Loucy (cell line): ENCODE data around the gene EIF3F.

ENCODE experiments used
- H2AFZ ChIP-seq: fragments of 200-600 bp; sonication (generic); 2 replicates; pipeline ENCODE4 v1.6.0; 2016; ENCODE audit warnings: antibody characterized with exemption, mild to moderate bottlenecking, low read length, moderate library complexity
- H3F3A ChIP-seq: fragments of 200-600 bp; 2 replicates; pipeline ENCODE4 v1.6.0; 2016; ENCODE audit warnings: antibody characterized with exemption, low read depth, mild to moderate bottlenecking
- H3K27me3 ChIP-seq: fragments of 200-600 bp; sonication (generic); 2 replicates; pipeline ENCODE4 v1.6.1; 2014; ENCODE audit warnings: low read length, mild to moderate bottlenecking; ENCODE audit not compliant: insufficient read depth, poor library complexity, severe bottlenecking
- H3K36me3 ChIP-seq: fragments of 200-600 bp; sonication (generic); 2 replicates; pipeline ENCODE4 v1.6.1; 2016; ENCODE audit warnings: low read length; ENCODE audit not compliant: insufficient read depth
- H3K4me1 ChIP-seq: fragments of 200-600 bp; sonication (generic); 2 replicates; pipeline ENCODE4 v1.5.1; 2014; ENCODE audit warnings: low read length, mild to moderate bottlenecking; ENCODE audit not compliant: insufficient read depth, poor library complexity, severe bottlenecking
- H3K4me2 ChIP-seq: fragments of 200-600 bp; sonication (generic); 2 replicates; pipeline ENCODE4 v1.6.0; 2014; ENCODE audit warnings: antibody characterized with exemption, low read length, low read depth, mild to moderate bottlenecking; ENCODE audit not compliant: poor library complexity, severe bottlenecking
- H3K4me3 ChIP-seq: fragments of 200-600 bp; sonication (generic); 2 replicates; pipeline ENCODE4 v1.5.1; 2014; ENCODE audit warnings: low read length, mild to moderate bottlenecking, mixed read lengths; ENCODE audit not compliant: poor library complexity, severe bottlenecking
- H3K79me2 ChIP-seq: fragments of 200-600 bp; sonication (generic); 2 replicates; pipeline ENCODE4 v1.6.1; 2014; ENCODE audit warnings: low read length; ENCODE audit not compliant: insufficient read depth
- H3K9ac ChIP-seq: fragments of 200-600 bp; sonication (generic); 2 replicates; pipeline ENCODE4 v1.6.0; 2014; ENCODE audit warnings: mild to moderate bottlenecking, low read depth, low read length, moderate library complexity; ENCODE audit not compliant: poor library complexity, severe bottlenecking
- H3K9me2 ChIP-seq: fragments of 200-600 bp; sonication (generic); replicated peaks from 2 replicates; pipeline ENCODE4 v1.6.1; 2016; ENCODE audit warnings: low read depth, low read length, mixed read lengths
- H3K9me3 ChIP-seq: fragments of 200-600 bp; sonication (generic); 2 replicates; pipeline ENCODE4 v1.6.1; 2014; ENCODE audit warnings: mild to moderate bottlenecking, antibody characterized with exemption, low read length, low read depth; ENCODE audit not compliant: insufficient read depth
- H4K20me1 ChIP-seq: fragments of 200-600 bp; sonication (generic); 2 replicates; pipeline ENCODE4 v1.6.0; 2014; ENCODE audit warnings: antibody characterized with exemption, low read length, mild to moderate bottlenecking; ENCODE audit not compliant: insufficient read depth, poor library complexity, severe bottlenecking
- CTCF ChIP-seq: fragments of 200-600 bp; sonication (generic); conservative IDR thresholded peaks from 2 replicates; pipeline ENCODE4 v1.5.1; 2014; ENCODE audit warnings: mild to moderate bottlenecking, antibody characterized with exemption, low read length
- EZH2phosphoT487 ChIP-seq: fragments of 200-600 bp; IDR thresholded peaks from 2 replicates; pipeline ENCODE4 v1.6.1; 2018; ENCODE audit warnings: antibody characterized with exemption, mild to moderate bottlenecking, moderate library complexity, borderline replicate concordance

Gene EIF3F

GRCh38 chr11:8002676-8003075 lies 15.5 kb downstream of the EIF3F start:
- no peaks in the 10 kb centered on the region for H4K20me1 ChIP-seq
- peaks cover 16% of the 10 kb centered on the region for H3K36me3 ChIP-seq
- H3K4me1 ChIP-seq: no peaks in the 10 kb centered on the region
- no peaks in the 10 kb centered on the region for H3K27me3 ChIP-seq
- no peaks in the 10 kb centered on the region for H3F3A ChIP-seq
- no peaks in the 10 kb centered on the region for H3K79me2 ChIP-seq
- no peak overlapping the region for H3K4me3 ChIP-seq
- H3K4me2 ChIP-seq: no peak overlapping the region
- TF ChIP-seq EZH2phosphoT487 (no peak), CTCF (no peak)
- H3K9me2 ChIP-seq: no peaks in the 10 kb centered on the region
- H3K9ac ChIP-seq: no peak overlapping the region
- no peaks in the 10 kb centered on the region for H3K9me3 ChIP-seq
- H2AFZ ChIP-seq: no peak overlapping the region

- Histone ChIP-seq H3K79me2 (no peaks in the 10 kb centered on the region), H3F3A (no peaks in the 10 kb centered on the region), H3K4me2 (no peak overlapping the region), H3K4me1 (no peaks in the 10 kb centered on the region), H2AFZ (no peak overlapping the region), H3K9me3 (no peaks in the 10 kb centered on the region), H3K9me2 (no peaks in the 10 kb centered on the region), H4K20me1 (no peaks in the 10 kb centered on the region), H3K27me3 (no peaks in the 10 kb centered on the region), H3K9ac (no peak overlapping the region), H3K36me3 (peaks cover 11% of the 10 kb centered on the region; the same call in 1 of the 2 replicates), H3K4me3 (no peak overlapping the region)
- no peak for TF ChIP-seq CTCF
- TF ChIP-seq EZH2phosphoT487: no peak
Observed at GRCh38 chr11:8003187-8003586, 16.1 kb downstream of the EIF3F start.

- Histone ChIP-seq H3K4me3 (no peak overlapping the region), H3K27me3 (no peaks in the 10 kb centered on the region), H3K9ac (no peak overlapping the region), H3K9me2 (no peaks in the 10 kb centered on the region), H3K4me2 (no peak overlapping the region), H2AFZ (no peak overlapping the region), H3K79me2 (no peaks in the 10 kb centered on the region), H3K4me1 (no peaks in the 10 kb centered on the region), H3K9me3 (no peaks in the 10 kb centered on the region), H3K36me3 (peaks cover 8% of the 10 kb centered on the region; the same call in 1 of the 2 replicates), H3F3A (no peaks in the 10 kb centered on the region), H4K20me1 (no peaks in the 10 kb centered on the region)
- TF ChIP-seq CTCF (no peak), EZH2phosphoT487 (no peak)
Observed at GRCh38 chr11:8004008-8004407, 16.9 kb downstream of the EIF3F start.
